Epithelial cell of proximal tubule (primary cell): ENCODE data around the gene CPOX. TPM values are rescaled to one million over a fixed set of nuclear protein-coding genes. Genes with fewer than 3 reads are reported as not detected.
A peak's percentile ranks its signal among the peaks of the same experiment; 100 is the strongest.
"Not testable (repeated sequence)": the region's sequence is repeated elsewhere in the genome, so short reads cannot be mapped to it uniquely, and the experiment has no call there.

Experiments used
- DNase-seq: peaks from one replicate; pipeline ENCODE4 v3.0.0-alpha.2; 2011; ENCODE audit warnings: low read depth
- H3K4me3 ChIP-seq: 2 replicates; pipeline ENCODE4 v1.5.1; 2011; ENCODE audit warnings: low read depth, mild to moderate bottlenecking, low read length
- total RNA-seq: library from RNA; depleted of rRNA; stranded (reverse); fragments of >200 nt; gene quantifications from 2 replicates; pipeline ENCODE4 v1.2.3, GENCODE V29; 2015
- TF ChIP-seq, protein P1 (sequence below): conservative IDR thresholded peaks from 2 replicates; pipeline ENCODE4 v1.5.1; 2012; ENCODE audit warnings: low read depth, mild to moderate bottlenecking, low read length

CPOX gene
- total RNA-seq = 36.0 and 48.9 TPM in 2 replicates

DNA sequence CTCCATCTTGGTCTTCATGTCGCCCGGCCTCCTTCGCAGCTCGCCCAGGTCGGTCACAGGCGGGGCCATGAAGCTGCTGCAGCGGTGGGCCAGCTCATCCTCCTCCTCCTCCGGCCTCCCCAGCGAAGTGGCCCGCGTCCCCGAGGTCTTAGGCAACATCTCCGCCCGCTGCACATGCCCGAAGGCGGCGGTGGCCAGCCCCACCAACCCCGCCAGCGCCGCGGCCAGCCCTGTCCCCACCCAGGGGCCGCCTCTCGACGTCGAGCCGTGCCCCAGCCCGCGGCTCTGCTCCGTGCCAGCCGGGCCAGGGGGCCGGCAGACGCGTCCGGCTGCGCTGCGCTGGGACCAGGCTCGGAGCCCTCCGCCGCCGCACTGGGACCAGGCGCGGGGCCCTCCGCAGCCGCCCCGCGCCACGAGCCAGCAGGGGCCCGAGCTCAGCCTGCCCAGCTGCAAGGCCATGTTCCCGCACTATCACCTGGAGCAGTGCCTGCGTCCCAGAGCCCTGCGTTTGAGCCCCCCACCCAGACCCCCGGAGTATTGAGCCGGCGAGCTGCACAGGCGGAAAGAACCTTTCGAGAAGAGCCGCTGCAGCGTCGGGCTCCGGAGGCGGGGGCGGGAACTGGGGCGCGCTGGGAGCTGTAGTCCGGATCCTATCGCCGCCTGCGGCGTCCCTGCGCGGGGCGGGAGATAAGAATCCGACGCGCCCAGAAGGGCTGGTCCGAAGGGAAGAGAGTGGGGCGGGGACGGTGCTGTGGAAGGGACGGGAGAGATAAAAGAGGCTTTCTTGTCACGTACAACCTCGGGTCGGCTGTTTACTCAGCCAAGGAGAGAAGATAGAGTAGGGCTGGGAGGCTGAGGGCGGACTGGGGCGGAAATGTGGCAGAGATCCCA, at the start of gene CPOX:
Gene CPOX, minus strand, starts transcription at position 566 of the 891 bp plus-strand sequence. Its CDS starts 107 bp downstream, at position 459.
- DNase-seq = no peak
- TF ChIP-seq, protein P1, sequence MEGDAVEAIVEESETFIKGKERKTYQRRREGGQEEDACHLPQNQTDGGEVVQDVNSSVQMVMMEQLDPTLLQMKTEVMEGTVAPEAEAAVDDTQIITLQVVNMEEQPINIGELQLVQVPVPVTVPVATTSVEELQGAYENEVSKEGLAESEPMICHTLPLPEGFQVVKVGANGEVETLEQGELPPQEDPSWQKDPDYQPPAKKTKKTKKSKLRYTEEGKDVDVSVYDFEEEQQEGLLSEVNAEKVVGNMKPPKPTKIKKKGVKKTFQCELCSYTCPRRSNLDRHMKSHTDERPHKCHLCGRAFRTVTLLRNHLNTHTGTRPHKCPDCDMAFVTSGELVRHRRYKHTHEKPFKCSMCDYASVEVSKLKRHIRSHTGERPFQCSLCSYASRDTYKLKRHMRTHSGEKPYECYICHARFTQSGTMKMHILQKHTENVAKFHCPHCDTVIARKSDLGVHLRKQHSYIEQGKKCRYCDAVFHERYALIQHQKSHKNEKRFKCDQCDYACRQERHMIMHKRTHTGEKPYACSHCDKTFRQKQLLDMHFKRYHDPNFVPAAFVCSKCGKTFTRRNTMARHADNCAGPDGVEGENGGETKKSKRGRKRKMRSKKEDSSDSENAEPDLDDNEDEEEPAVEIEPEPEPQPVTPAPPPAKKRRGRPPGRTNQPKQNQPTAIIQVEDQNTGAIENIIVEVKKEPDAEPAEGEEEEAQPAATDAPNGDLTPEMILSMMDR = no peak
- peak within 1 kb of the TSS; percentile 87 for H3K4me3 ChIP-seq

DNA sequence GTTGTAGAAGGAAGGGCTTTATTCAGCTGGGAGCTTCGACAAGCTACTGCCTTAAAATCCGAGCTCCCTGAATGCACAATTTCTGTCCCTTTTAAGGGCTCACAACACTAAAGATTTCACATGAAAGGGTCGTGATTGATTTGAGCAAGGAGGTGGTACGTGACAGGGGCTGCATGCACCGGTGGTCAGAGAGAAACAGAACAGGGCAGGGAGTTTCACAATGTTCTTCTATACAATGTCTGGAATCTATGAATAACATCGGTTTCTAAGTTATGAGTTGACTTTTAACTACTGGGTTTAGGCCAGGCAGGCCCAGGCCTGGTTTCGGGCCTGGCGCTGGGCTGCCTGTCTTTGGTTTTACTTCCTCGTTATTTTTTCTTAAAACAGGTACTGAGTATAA, 49.4 kb upstream of the CPOX start:
- DNase-seq, H3K4me3 ChIP-seq: not testable (repeated sequence)

DNA sequence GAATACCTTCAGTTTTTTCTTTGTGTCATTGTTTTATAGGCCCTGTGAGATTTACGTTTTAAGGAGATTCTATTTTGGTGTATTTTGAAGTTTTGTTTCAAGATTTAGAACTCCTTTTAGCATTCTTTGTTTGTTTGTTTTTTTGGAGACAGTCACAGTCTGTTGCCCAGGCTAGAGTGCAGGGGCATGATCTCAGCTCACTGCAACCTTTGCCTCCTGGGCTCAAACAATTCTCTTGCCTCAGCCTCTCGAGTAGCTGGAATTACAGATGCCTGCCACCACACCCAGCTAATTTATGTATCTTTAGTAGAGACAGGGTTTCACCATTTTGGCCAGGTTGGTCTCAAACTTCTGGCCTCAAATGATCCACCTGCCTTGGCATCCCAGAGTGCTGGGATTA, 48.3 kb upstream of the CPOX start:
- not testable (repeated sequence) for DNase-seq, H3K4me3 ChIP-seq

DNA sequence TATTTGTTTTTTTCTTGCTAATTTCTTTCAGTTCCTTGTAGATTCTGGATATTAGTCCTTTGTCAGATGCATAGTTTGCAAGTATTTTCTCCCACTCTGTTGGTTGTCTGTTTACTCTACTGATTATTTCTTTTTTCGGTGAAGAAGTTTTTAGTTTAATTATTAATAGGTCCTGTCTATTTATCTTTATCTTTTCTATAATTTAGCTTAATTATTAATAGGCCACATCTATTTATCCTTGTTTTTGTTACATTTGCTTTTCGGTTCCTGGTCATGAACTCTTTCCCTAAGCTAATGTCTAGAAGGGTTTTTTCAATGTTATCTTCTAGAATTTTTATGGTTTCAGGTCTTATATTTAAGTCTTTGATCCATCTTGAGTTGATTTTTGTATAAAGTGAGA, 45.1 kb upstream of the CPOX start:
- DNase-seq, H3K4me3 ChIP-seq: not testable (repeated sequence)

DNA sequence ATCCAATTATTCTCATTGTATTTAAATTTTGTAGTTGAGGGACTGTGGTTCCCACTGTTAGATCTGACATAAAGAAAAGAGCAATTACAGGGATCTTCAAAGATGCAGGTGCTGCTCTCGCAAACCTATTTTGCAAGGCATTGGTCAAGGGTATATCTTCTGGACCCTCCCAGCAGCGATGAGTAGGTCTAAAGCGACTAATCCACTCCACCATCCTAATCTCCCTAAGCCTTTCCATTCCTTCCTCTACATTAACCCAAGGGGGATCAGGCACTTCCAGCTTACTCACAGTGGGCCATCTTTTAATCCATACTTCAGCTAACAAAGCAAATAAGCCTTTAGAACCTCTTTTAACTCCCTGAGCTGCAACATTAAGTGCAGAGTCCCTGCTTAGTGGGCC, 37.0 kb upstream of the CPOX start:
- TF ChIP-seq, protein P1 = no peak
- no peak for DNase-seq

DNA sequence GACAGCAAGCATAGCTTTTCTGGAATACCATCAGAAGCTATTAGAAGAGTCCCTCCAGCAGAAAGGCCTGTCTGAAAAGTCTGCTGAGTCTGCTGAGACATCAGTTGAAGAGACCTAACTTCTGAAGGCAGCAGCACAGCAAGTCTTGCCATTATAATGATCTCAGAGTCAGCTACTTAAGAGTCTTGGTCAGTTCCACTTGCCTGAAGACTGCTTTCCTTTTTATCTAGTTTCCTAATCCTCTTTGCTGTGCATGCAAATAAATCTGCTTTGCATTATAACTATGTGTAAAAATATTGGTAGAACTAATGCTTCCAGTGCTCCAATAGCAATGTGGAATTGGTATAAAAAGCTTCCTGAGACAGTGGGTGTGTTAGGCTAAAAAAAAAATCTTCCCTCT, 34.9 kb upstream of the CPOX start:
- TF ChIP-seq, protein P1 = no peak
- no peak overlapping the region for H3K4me3 ChIP-seq
- no peak for DNase-seq

More for the DNA sequence above, 37.0 kb upstream of the CPOX start:
- H3K4me3 ChIP-seq = no peak overlapping the region

DNA sequence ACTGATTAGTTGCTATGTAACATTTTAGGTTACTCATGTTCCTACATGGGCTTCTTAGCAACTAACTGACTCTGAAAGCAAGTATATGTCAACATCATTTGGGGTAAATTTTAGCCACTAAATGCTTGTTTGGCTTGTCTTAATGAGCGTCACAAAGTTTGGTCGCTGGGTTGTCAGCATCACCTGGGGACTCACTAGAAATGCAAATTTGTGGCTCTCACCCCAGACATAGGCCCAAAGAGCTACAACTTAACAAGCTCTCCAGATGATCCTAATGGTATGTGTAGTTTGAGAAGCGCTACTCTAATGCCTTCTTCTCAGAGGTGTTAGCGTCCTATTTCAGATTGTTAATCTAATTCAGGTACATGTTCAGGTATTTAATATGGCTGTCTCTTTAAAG, 32.7 kb upstream of the CPOX start:
- TF ChIP-seq, protein P1 = no peak
- H3K4me3 ChIP-seq = no peak overlapping the region
- no peak for DNase-seq

DNA sequence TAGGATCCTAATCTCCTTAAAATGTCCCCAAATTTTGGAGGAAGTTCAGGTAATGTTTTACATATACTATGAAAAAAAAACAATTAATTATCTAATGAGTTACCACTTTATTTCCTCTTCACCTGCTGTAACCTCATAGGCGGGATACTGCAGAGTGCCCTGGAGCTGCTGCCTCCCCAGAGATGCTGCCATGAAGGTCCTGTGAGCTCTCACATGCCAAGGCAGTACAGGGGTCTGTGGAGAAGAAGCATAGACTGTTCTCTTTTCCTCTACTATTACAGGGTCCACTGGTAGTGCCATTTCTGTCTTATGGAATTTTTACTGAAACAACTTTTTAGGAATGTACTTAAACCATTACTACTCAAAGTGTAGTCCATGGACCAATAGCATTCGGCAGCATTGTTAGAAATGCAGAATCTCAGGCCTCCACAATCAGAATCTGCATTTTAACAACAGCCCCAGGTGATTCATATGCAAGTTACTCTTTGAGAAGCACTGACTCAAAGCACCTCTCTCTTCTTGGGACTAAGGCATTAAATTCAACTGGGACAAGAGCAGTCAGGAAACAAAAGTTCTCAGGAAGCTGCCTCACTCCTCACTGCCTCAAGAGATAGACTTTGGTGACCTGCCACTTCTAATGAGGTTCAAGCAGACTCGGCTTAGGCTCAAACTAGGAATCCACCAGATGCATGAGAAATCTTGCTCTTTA, 30.3 kb upstream of the CPOX start:
- TF ChIP-seq, protein P1 = no peak
- H3K4me3 ChIP-seq = no peak overlapping the region
- DNase-seq = no peak
